Measurements from ENCODE around the gene SLC27A3. TPM values are rescaled to one million over a fixed set of nuclear protein-coding genes. Genes with fewer than 3 reads are reported as not detected.

Gene SLC27A3
- total RNA-seq, 1 experiment from 2014 or later, result 5.0 TPM

DNA sequence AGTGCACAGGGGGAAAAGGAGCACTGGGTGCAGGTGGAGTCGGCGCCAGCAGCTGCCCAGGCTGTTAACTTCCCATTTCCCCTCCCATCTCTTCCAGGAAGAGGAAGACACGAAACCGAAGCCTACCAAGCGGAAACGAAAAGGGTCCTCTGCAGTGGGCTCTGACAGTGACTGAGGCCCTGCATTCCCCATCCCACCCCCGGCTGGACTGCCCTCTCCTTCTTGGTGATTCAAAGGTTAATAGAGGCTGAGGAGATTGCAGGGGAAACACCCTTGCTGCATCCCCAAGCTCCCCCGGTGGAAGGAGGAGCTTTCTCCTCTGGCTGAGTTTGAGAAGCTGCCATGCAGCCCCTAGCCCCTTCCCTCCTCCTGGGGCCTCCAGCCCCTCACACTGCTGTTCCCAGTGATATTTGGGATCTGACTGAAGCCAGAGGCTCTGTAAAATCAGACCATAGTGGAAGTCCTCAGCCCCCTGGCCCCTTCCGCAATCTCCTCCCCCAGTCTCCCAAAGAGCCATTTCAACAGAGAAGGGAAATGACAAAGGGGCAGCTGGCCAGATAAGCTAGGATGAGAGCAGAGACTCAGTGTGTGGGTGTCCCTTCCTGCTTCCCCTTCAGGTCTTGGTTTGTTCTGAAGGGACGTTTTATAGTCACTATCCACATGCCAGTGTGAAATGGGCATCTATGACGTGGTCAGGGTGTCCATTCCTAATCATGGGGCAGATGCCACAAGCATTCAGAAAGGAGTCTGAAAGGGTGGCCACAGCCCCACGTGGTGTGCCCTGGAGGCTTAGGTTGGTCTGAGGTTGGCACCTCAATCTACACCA, 1.9 kb upstream of the SLC27A3 start:
- Histone ChIP-seq H3K4me1 (ENCODE audit: insufficient read depth, low read length, poor library complexity, severe bottlenecking) (peaks cover 14% of the 10 kb centered on the region), H3K27me3 (replicated peaks; ENCODE audit: insufficient read depth, low read depth, low read length, poor library complexity) (no peaks in the 10 kb centered on the region), H3K4me3 (ENCODE audit: low read depth, low read length, poor library complexity, severe bottlenecking) (no peak overlapping the region), H3K27ac (ENCODE audit: low read depth, low read length, poor library complexity, severe bottlenecking) (no peak overlapping the region), H3K36me3 (ENCODE audit: insufficient read depth, low read length, poor library complexity, severe bottlenecking) (peaks cover 37% of the 10 kb centered on the region), H3K9me3 (ENCODE audit: low read depth, low read length, poor library complexity, severe bottlenecking) (no peaks in the 10 kb centered on the region)
- ChIA-PET CTCF (interaction anchor here (1.0 kb wide), 1 partner anchor 46 kb away, joined by 9 read pairs; the partner anchor contains the start of gene INTS3), POLR2A (ENCODE audit: low non-redundant PET) (no interaction called here)
- intact Hi-C loops (cut with micrococcal nuclease; ENCODE audit: unreplicated experiment), result loop anchor here (10.0 kb wide), 1 partner anchor 259 kb away; no protein-coding TSS in a partner anchor
- TSS peak; percentile 79 for BruUV-seq (replicated peaks)
- no peak for DNase-seq (ENCODE audit: low spot score)
- TF ChIP-seq EZH2 (IDR thresholded peaks at IDR 0.05; ENCODE audit: borderline replicate concordance, low read depth, low read length, poor library complexity, severe bottlenecking), result no peak
- TF ChIP-seq, protein P1, sequence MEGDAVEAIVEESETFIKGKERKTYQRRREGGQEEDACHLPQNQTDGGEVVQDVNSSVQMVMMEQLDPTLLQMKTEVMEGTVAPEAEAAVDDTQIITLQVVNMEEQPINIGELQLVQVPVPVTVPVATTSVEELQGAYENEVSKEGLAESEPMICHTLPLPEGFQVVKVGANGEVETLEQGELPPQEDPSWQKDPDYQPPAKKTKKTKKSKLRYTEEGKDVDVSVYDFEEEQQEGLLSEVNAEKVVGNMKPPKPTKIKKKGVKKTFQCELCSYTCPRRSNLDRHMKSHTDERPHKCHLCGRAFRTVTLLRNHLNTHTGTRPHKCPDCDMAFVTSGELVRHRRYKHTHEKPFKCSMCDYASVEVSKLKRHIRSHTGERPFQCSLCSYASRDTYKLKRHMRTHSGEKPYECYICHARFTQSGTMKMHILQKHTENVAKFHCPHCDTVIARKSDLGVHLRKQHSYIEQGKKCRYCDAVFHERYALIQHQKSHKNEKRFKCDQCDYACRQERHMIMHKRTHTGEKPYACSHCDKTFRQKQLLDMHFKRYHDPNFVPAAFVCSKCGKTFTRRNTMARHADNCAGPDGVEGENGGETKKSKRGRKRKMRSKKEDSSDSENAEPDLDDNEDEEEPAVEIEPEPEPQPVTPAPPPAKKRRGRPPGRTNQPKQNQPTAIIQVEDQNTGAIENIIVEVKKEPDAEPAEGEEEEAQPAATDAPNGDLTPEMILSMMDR (conservative IDR thresholded peaks at IDR 0.05; ENCODE audit: low read depth, low read length), result no peak

DNA sequence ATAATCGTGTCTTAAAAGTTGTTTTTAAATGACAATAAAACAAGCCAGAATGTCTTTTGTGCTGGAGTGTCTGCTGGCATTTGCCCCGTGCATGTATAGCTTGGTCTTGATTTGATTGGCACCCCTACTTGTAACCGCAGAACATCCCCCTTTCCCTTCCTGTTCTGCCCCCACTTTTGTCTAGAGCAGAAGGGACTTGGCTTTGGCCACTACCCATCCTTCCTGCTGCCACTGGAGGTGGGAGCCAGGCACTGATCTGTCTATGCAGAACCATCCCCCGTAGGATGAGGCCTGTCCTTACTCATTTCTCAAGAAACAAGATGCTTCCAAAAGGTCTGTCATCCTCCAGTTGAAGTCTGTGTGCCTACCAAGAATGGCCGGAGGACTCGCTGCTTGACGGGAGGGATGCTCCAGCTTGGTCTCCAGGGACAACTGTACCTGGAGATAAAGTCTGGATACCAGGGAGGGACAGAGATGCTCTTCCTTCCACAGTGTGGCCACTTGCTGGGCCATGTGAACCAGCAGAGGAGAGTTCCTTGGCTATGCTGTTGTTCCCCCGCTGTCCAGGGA, 1.1 kb upstream of the SLC27A3 start:
- Histone ChIP-seq H3K36me3 (ENCODE audit: insufficient read depth, low read length, poor library complexity, severe bottlenecking) (peaks cover 30% of the 10 kb centered on the region), H3K4me1 (ENCODE audit: insufficient read depth, low read length, poor library complexity, severe bottlenecking) (peaks cover 14% of the 10 kb centered on the region), H3K27me3 (replicated peaks; ENCODE audit: insufficient read depth, low read depth, low read length, poor library complexity) (no peaks in the 10 kb centered on the region), H3K9me3 (ENCODE audit: low read depth, low read length, poor library complexity, severe bottlenecking) (no peaks in the 10 kb centered on the region), H3K4me3 (ENCODE audit: low read depth, low read length, poor library complexity, severe bottlenecking) (no peak overlapping the region), H3K27ac (ENCODE audit: low read depth, low read length, poor library complexity, severe bottlenecking) (no peak overlapping the region)
- BruUV-seq (replicated peaks), result no TSS peak
- intact Hi-C loops (cut with micrococcal nuclease; ENCODE audit: unreplicated experiment), result loop anchor here (10.0 kb wide), 1 partner anchor 259 kb away; no protein-coding TSS in a partner anchor
- CTCF ChIA-PET, result no interaction called here
- DNase-seq (ENCODE audit: low spot score), result no peak
- TF ChIP-seq, protein P1 (conservative IDR thresholded peaks at IDR 0.05; ENCODE audit: low read depth, low read length), result no peak
- TF ChIP-seq EZH2 (IDR thresholded peaks at IDR 0.05; ENCODE audit: borderline replicate concordance, low read depth, low read length, poor library complexity, severe bottlenecking), result no peak
- POLR2A ChIA-PET (ENCODE audit: low non-redundant PET), result no interaction called here

DNA sequence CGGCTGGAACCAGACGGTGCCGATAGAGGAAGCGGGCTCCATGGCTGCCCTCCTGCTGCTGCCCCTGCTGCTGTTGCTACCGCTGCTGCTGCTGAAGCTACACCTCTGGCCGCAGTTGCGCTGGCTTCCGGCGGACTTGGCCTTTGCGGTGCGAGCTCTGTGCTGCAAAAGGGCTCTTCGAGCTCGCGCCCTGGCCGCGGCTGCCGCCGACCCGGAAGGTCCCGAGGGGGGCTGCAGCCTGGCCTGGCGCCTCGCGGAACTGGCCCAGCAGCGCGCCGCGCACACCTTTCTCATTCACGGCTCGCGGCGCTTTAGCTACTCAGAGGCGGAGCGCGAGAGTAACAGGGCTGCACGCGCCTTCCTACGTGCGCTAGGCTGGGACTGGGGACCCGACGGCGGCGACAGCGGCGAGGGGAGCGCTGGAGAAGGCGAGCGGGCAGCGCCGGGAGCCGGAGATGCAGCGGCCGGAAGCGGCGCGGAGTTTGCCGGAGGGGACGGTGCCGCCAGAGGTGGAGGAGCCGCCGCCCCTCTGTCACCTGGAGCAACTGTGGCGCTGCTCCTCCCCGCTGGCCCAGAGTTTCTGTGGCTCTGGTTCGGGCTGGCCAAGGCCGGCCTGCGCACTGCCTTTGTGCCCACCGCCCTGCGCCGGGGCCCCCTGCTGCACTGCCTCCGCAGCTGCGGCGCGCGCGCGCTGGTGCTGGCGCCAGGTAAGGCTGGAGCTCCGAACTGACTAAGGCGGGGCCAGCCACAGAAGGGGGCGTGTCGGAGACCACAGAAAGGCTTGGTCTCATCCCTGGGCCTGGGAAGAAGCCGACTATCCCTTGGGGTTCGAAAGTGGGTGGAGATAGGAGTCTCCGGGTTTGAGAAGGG, 486 bp downstream of the SLC27A3 start:
- BruUV-seq (replicated peaks), result no TSS peak
- H3K27ac ChIP-seq (ENCODE audit: low read depth, low read length, poor library complexity, severe bottlenecking), result no peak overlapping the region
- H3K4me1 ChIP-seq (ENCODE audit: insufficient read depth, low read length, poor library complexity, severe bottlenecking), result peaks cover 14% of the 10 kb centered on the region
- no peaks in the 10 kb centered on the region for H3K27me3 ChIP-seq (replicated peaks; ENCODE audit: insufficient read depth, low read depth, low read length, poor library complexity)
- ChIA-PET POLR2A (ENCODE audit: low non-redundant PET) (no interaction called here), CTCF (interaction anchor here (0.8 kb wide), 1 partner anchor 98 kb away, joined by 3 read pairs; no protein-coding TSS in a partner anchor)
- no peaks in the 10 kb centered on the region for H3K9me3 ChIP-seq (ENCODE audit: low read depth, low read length, poor library complexity, severe bottlenecking)
- peaks cover 18% of the 10 kb centered on the region for H3K36me3 ChIP-seq (ENCODE audit: insufficient read depth, low read length, poor library complexity, severe bottlenecking)
- intact Hi-C loops (cut with micrococcal nuclease; ENCODE audit: unreplicated experiment), result loop anchor here (10.0 kb wide), 1 partner anchor 261 kb away; no protein-coding TSS in a partner anchor
- peak overlapping the region; percentile 71 for H3K4me3 ChIP-seq (ENCODE audit: low read depth, low read length, poor library complexity, severe bottlenecking)
- TF ChIP-seq EZH2 (IDR thresholded peaks at IDR 0.05; ENCODE audit: borderline replicate concordance, low read depth, low read length, poor library complexity, severe bottlenecking), result no peak
- TF ChIP-seq, protein P1 (conservative IDR thresholded peaks at IDR 0.05; ENCODE audit: low read depth, low read length), result no peak
- DNase-seq (ENCODE audit: low spot score), result peak; percentile 83

All from A673 (cell line).